Stimulated activated CD4-positive, alpha-beta T cell treated with anti-CD3 and anti-CD28 coated beads, Interleukin-4, amount 100 ng/mL, for 48 hours (primary cell): ENCODE measurements around the gene DONSON.

Experiments
- DNase-seq, 2 donors: peaks; one replicate each; pipeline ENCODE4 v3.0.0-alpha.2; 2020; ENCODE audit warnings: low read depth in 2 of 2

The DONSON gene

DNA sequence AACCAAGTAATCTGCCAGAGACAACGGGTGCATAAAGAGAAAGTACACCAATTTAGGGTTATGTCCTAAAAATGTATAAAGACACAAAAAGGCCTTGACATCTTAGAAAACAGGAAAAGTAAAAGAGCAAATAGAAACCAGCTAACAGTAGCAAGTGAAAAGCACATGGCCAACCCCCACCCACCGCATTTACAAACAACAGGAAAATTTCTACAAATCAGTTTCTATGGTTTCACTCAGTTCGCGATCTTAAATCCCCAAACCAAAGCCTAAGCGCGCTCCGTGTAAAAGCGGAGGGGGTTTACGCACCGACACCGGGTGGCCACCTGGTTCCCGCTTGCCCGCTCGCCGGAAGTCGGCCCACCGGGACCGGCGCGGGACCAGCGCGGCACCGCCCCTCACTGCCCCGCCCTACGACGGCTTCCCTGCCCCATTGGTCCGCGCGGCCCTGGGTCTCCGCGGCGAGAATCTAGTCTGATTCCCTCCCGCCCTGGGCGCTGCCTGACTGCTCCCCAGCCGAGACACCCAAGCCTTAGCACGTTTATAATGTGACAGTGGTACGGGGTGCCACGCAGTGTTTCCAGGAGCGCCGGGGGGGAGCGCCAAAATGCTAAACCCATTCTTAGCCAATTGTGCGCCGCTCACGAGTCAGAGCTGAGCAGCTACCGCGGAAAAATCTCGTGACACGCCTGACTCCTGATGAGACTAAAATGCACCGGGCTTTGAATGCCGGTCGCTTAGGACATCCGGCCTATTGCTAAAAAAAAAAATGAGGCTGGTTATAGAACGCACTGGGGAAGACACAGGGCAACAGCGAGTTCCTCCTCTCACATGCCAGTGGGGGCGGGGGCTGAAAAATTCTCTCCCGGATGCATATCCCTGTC, 46.5 kb downstream of the DONSON start, which contains the start of gene GART:
Gene GART, minus strand, starts transcription at position 362 of the 884 bp plus-strand sequence. CDS start 2,802 bp downstream, outside the sequence.
- DNase-seq: peak; percentile 74 to 83

GRCh38 chr21:33541105-33541711, 47.3 kb downstream of the DONSON start:
- peak in 1 of 2 donors; percentile 7 for DNase-seq

DNA sequence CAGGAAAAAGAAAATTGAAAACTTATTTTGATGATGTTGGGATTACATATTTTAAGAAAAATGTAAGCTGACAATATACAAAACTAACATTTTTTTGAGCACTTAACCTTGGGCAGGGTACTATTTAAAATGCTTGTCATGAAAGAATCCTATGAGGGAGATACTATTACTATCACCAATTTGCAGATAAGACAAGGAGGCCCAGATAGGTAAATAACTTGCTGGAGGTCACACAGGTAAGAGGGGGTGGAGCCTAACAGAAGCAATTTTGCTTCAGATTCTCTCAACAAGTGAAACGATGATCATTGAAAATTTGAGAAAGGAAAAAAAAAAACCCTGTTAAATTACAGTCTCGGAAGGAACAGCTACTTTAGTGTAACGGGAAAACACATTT, 47.8 kb downstream of the DONSON start:
- no peak for DNase-seq

DNA sequence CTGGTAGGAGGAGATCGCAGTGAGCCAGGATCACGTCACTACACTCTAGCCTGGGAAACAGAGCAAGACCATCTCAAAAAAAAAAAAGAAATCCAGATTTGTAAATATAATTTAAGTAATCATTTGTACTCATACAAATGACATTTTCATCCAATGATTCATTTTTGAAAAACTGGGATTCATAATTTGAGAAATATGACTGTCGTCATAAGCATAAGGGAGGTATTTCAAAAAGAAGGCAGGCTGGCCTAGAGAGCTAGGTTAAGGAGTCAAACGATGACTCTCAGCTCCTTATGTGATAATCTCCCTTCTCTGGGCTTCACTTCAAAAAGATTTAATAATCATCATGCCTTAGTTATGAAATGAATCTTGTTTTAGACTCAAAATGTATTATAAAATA, 48.9 kb downstream of the DONSON start:
- DNase-seq: no peak

DNA sequence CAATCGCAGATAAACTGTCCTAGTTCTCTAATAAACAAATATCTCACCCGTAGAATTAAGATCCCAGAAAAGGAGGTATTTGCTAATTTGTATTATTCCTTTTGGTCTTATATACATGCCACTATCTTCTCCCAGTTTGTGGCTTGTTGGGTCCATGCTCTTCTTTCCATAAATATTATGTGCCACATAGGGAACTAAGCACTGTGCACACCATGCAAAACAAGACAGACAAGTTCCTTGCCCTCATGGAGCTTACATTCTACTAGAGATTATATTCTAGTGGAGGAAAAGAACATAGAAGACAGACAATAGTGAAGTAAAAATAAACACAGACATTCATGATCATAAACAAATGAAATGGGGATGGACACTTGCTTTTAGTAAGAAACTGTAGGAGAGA, 51.3 kb downstream of the DONSON start:
- DNase-seq: no peak

DNA sequence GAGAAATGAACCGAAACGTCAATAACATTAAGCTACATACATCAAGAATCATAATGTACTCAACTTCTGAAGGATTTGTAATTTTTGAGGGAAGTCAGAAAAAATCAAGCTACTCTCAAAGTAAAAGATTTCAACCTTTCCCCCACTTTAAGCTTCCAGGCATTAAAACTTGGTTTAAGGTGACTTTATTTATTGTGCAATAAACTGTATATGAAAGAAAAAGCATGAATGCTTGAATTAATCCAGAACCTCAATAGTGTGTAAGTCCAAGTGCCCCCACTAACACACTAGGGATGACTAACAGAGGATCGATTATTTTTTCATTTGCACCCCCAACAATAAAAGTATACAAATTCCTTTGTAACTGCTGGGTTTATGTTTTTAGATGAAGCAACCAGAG, 57.5 kb downstream of the DONSON start:
- DNase-seq: no peak
